ENCODE measurements around the gene SERPINA9. TPM values are rescaled to one million over a fixed set of nuclear protein-coding genes. Genes with fewer than 3 reads are reported as not detected.

The SERPINA9 gene
- total and polyA plus RNA-seq, 2 of the 8 experiments (the other 6 are each of a cell fraction or from before 2014, with no cell fraction given), result not detected

GRCh38 chr14:94515856-94516255 is 39.9 kb upstream of the SERPINA9 start (continued):
- no peak for TF ChIP-seq CHD1 (IDR thresholded peaks at IDR 0.05; ENCODE audit: low read depth, low read length)
- TF ChIP-seq BCL11A (IDR thresholded peaks at IDR 0.05; ENCODE audit: low read depth in 2 of 2, low read length in 2 of 2), result no peak
- TF ChIP-seq RXRA (IDR thresholded peaks at IDR 0.05; ENCODE audit: insufficient read depth, low read depth, low read length), result no peak
- no peak for TF ChIP-seq KDM5A (IDR thresholded peaks at IDR 0.05; ENCODE audit: low read length)
- TF ChIP-seq CBX5 (IDR thresholded peaks at IDR 0.05; ENCODE audit: low read depth, low read length), result no peak
- no peak for TF ChIP-seq SP4 (IDR thresholded peaks at IDR 0.05; ENCODE audit: low read length)

Measured in H1 (cell line).